Gastrocnemius medialis (tissue), 4 donors: ENCODE results near the gene MRPL11. TPM values are rescaled to one million over a fixed set of nuclear protein-coding genes. Genes with fewer than 3 reads are reported as not detected.

ENCODE experiments used
- ATAC-seq, 2 donors: fragments of 150-250 bp; one replicate each; pipeline ENCODE4 v1.9.1; 2016
- DNase-seq, 2 donors: peaks; one replicate each; pipeline ENCODE4 v3.0.0-alpha.2; 2019
- H3K27ac ChIP-seq, 4 donors: fragments of 200-600 bp; sonication (generic); 1 replicate in 1 of 4; 2 replicates in 3 of 4; pipeline ENCODE4 v1.5.1; 2016 to 2018; ENCODE audit warnings: mild to moderate bottlenecking in 2 of 4, moderate library complexity in 1 of 4
- H3K27me3 ChIP-seq, 3 donors: fragments of 200-600 bp; sonication (generic) in 2 of 3; 1 replicate in 1 of 3; 2 replicates in 2 of 3; pipeline versions ENCODE4 v1.5.1 to v1.6.0; 2016 to 2019; ENCODE audit warnings: mild to moderate bottlenecking in 1 of 3, moderate library complexity in 1 of 3
- H3K36me3 ChIP-seq, 2 donors: fragments of 200-600 bp; sonication (generic) in 1 of 2; one replicate each; pipeline ENCODE4 v1.5.1; 2017 to 2018
- H3K4me1 ChIP-seq, 2 donors: fragments of 200-600 bp; sonication (generic) in 1 of 2; one replicate each; pipeline ENCODE4 v1.5.1; 2016 to 2017; ENCODE audit warnings: mild to moderate bottlenecking in 2 of 2
- H3K4me3 ChIP-seq, 4 donors: fragments of 200-600 bp; sonication (generic) in 3 of 4; 1 replicate in 1 of 4; 2 replicates in 3 of 4; pipeline ENCODE4 v1.5.1; 2016 to 2019; ENCODE audit warnings: mild to moderate bottlenecking in 2 of 4
- H3K9me3 ChIP-seq, 3 donors: fragments of 200-600 bp; sonication (generic) in 2 of 3; 1 replicate in 1 of 3; 2 replicates in 2 of 3; pipeline ENCODE4 v1.5.1; 2016 to 2019
- CTCF ChIP-seq, 5 experiments: fragments of 450-650 bp in 3 of 5; fragments of 200-600 bp in 2 of 5; sonication (generic) in 2 of 5; IDR thresholded peaks in 4 of 5; conservative IDR thresholded peaks in 1 of 5; 1 replicate in 4 of 5; 2 replicates in 1 of 5; pipeline ENCODE4 v1.5.1; 2016 to 2019; ENCODE audit warnings: antibody characterized with exemption in 5 of 5, mild to moderate bottlenecking in 3 of 5, moderate library complexity in 3 of 5
- POLR2A ChIP-seq, 2 donors: fragments of 450-650 bp; IDR thresholded peaks; one replicate each; pipeline ENCODE4 v1.6.1; 2017; ENCODE audit warnings: antibody characterized with exemption in 2 of 2, mild to moderate bottlenecking in 2 of 2, moderate library complexity in 2 of 2
- in situ Hi-C, 4 donors: fragments of 200-750 bp; cut with MboI; loops; one replicate each; pipeline versions ENCODE4 v1.15.0 to v1.8.0; 2017; ENCODE audit warnings: low sequenced_read_pairs in 4 of 4
- intact Hi-C: fragments of 100-400 bp; cut with DNase I; formaldehyde crosslinking; loops from one replicate; pipeline ENCODE4 v1.15.1; 2023; ENCODE audit warnings: low total_unique reads
- total RNA-seq, 4 donors: library from RNA; depleted of rRNA; stranded (reverse); fragments of >200 nt; gene quantifications; one replicate each; pipeline versions ENCODE4 v1.1.0 to v1.2.3, GENCODE V29; 2016

Gene MRPL11
- total RNA-seq, 4 donors from 2014 or later = 35.1 to 64.1 (median 52.5) TPM

GRCh38 chr11:66459138-66459778 lies 20.6 kb upstream of the MRPL11 start:
- no peak overlapping the region for H3K4me3 ChIP-seq
- no peaks in the 10 kb centered on the region for H3K9me3 ChIP-seq
- H3K4me1 ChIP-seq = no peaks in the 10 kb centered on the region
- intact Hi-C loops = no loop called here
- no peak for TF ChIP-seq POLR2A (IDR thresholded peaks at IDR 0.05)
- no peak for TF ChIP-seq CTCF (IDR thresholded peaks at IDR 0.05 in 4 of 5, conservative IDR thresholded peaks at IDR 0.05 in 1 of 5)
- ATAC-seq (no peak), DNase-seq (no peak)
- H3K36me3 ChIP-seq = no peaks in the 10 kb centered on the region
- H3K27me3 ChIP-seq = no peaks in the 10 kb centered on the region
- in situ Hi-C loops = no loop called here
- H3K27ac ChIP-seq = no peak overlapping the region

DNA sequence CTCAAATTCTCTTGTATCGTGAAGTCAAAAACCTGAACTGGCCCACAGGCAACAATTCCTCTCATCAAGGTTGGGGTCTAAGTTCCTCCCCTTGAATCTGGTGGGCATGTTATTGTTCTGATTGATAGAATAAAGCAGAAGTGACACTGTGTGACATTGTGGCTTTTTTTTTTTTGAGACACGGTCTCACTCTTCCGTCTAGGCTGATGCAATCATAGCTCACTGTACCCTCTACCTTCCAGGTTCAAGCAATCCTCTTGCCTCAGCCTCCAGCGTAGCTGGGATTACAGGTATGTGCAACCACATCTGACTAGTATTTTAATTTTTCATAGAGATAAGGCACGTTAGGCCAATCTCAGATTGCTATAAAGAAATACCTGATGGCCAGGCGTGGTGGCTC lies 19.2 kb upstream of the MRPL11 start:
- no peaks in the 10 kb centered on the region for H3K36me3 ChIP-seq
- DNase-seq (no peak), ATAC-seq (no peak)
- TF ChIP-seq CTCF (IDR thresholded peaks at IDR 0.05 in 4 of 5, conservative IDR thresholded peaks at IDR 0.05 in 1 of 5) (no peak), POLR2A (IDR thresholded peaks at IDR 0.05) (no peak)
- H3K9me3 ChIP-seq = no peaks in the 10 kb centered on the region
- no peaks in the 10 kb centered on the region for H3K27me3 ChIP-seq
- no peak overlapping the region for H3K27ac ChIP-seq
- no peaks in the 10 kb centered on the region for H3K4me1 ChIP-seq
- intact Hi-C loops = no loop called here
- in situ Hi-C loops = no loop called here
- no peak overlapping the region for H3K4me3 ChIP-seq

DNA sequence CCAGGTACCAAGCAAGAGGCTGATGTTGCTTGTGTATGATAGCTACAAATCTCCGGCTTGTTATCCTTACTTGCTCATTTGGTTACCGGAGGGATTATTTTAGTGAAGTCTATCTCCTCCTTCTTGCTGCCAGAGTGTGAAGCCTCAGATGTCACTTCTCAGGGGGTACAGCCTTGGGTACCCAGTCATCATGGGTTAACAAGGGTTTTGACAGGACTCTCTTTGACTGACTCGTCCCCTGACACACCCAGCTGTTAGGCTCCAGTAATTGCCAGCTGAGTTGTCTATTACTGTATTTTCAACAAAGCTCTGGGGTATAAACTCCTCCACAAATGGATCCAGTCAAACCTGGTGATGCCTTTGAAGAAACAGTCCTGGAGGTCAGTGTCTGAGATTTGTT lies 16.2 kb upstream of the MRPL11 start:
- H3K4me3 ChIP-seq = no peak overlapping the region
- intact Hi-C loops (no loop called here), in situ Hi-C loops (no loop called here)
- no peak for TF ChIP-seq POLR2A (IDR thresholded peaks at IDR 0.05)
- TF ChIP-seq CTCF (IDR thresholded peaks at IDR 0.05 in 4 of 5, conservative IDR thresholded peaks at IDR 0.05 in 1 of 5) = no peak
- DNase-seq = no peak
- H3K4me1 ChIP-seq = no peaks in the 10 kb centered on the region
- H3K27me3 ChIP-seq = no peaks in the 10 kb centered on the region
- H3K9me3 ChIP-seq = no peaks in the 10 kb centered on the region
- no peaks in the 10 kb centered on the region for H3K36me3 ChIP-seq
- H3K27ac ChIP-seq = no peak overlapping the region
- ATAC-seq = no peak

GRCh38 chr11:66454247-66454646 lies 15.6 kb upstream of the MRPL11 start:
- no peaks in the 10 kb centered on the region for H3K27me3 ChIP-seq
- no peak overlapping the region for H3K27ac ChIP-seq
- H3K4me3 ChIP-seq = no peak overlapping the region
- DNase-seq (no peak), ATAC-seq (no peak)
- no peak for TF ChIP-seq CTCF (IDR thresholded peaks at IDR 0.05 in 4 of 5, conservative IDR thresholded peaks at IDR 0.05 in 1 of 5)
- TF ChIP-seq POLR2A (IDR thresholded peaks at IDR 0.05) = no peak
- H3K4me1 ChIP-seq = no peaks in the 10 kb centered on the region
- no peaks in the 10 kb centered on the region for H3K9me3 ChIP-seq
- in situ Hi-C loops = no loop called here
- intact Hi-C loops = no loop called here
- no peaks in the 10 kb centered on the region for H3K36me3 ChIP-seq

DNA sequence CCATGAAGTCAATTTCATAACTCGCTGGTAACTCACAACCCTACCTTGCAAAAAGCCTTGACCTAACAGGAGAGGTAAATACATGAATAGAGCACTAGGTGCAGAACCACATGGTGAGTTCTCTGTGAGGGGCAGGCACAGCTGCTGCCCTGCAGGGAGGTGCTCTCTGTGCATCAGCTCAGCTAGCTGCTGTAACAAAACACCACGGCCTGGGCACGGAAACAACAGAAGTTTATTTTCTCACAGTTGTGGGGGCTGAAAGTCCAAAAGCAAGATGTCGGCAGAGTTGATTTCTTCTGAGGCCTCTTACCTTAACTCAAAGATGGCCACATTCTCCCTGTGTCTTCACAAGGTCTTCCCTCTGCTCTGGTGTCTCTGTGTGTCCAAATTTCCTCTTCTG lies 13.0 kb upstream of the MRPL11 start:
- no peaks in the 10 kb centered on the region for H3K9me3 ChIP-seq
- ATAC-seq (no peak), DNase-seq (no peak)
- no peak overlapping the region for H3K27ac ChIP-seq
- in situ Hi-C loops = no loop called here
- intact Hi-C loops = no loop called here
- no peaks in the 10 kb centered on the region for H3K27me3 ChIP-seq
- no peaks in the 10 kb centered on the region for H3K36me3 ChIP-seq
- no peak overlapping the region for H3K4me3 ChIP-seq
- no peaks in the 10 kb centered on the region for H3K4me1 ChIP-seq
- TF ChIP-seq POLR2A (IDR thresholded peaks at IDR 0.05) (no peak), CTCF (IDR thresholded peaks at IDR 0.05 in 4 of 5, conservative IDR thresholded peaks at IDR 0.05 in 1 of 5) (no peak)
